PFSK-1 (cell line): Measurements from ENCODE around the gene NCOR2.

Experiments
- FOXP2 ChIP-seq: optimal IDR thresholded peaks from 2 replicates; pipeline ENCODE3; 2011; ENCODE audit warnings: borderline replicate concordance, control low read depth, inconsistent platforms; ENCODE audit not compliant: insufficient read depth; ENCODE audit errors: extremely low read length, extremely low read depth
- POLR2AphosphoS5 ChIP-seq: IDR thresholded peaks from 2 replicates; pipeline ENCODE4 v1.6.1; 2012; ENCODE audit warnings: low read depth, mild to moderate bottlenecking, control low read depth, low read length, moderate library complexity
- SIN3A ChIP-seq: IDR thresholded peaks from 2 replicates; pipeline ENCODE4 v1.6.1; 2012; ENCODE audit warnings: mild to moderate bottlenecking, low read length, moderate library complexity, borderline replicate concordance; ENCODE audit not compliant: insufficient read depth
- TAF1 ChIP-seq: IDR thresholded peaks from 2 replicates; pipeline ENCODE4 v1.6.1; 2012; ENCODE audit warnings: low read length, control low read depth, borderline replicate concordance; ENCODE audit not compliant: insufficient read depth
- TF ChIP-seq, protein P1 (sequence below), 2 experiments: IDR thresholded peaks; 2 replicates each; pipeline versions ENCODE4 v1.6.1 to v1.8.0; 2011 to 2012; ENCODE audit warnings: low read depth in 2 of 2, low read length in 2 of 2, control low read depth in 1 of 2, inconsistent platforms in 1 of 2, mild to moderate bottlenecking in 1 of 2, moderate library complexity in 1 of 2; ENCODE audit not compliant: insufficient read depth in 1 of 2

The NCOR2 gene

GRCh38 chr12:124612410-124612680 is 44.9 kb upstream of the NCOR2 start:
- TF ChIP-seq, protein P1, sequence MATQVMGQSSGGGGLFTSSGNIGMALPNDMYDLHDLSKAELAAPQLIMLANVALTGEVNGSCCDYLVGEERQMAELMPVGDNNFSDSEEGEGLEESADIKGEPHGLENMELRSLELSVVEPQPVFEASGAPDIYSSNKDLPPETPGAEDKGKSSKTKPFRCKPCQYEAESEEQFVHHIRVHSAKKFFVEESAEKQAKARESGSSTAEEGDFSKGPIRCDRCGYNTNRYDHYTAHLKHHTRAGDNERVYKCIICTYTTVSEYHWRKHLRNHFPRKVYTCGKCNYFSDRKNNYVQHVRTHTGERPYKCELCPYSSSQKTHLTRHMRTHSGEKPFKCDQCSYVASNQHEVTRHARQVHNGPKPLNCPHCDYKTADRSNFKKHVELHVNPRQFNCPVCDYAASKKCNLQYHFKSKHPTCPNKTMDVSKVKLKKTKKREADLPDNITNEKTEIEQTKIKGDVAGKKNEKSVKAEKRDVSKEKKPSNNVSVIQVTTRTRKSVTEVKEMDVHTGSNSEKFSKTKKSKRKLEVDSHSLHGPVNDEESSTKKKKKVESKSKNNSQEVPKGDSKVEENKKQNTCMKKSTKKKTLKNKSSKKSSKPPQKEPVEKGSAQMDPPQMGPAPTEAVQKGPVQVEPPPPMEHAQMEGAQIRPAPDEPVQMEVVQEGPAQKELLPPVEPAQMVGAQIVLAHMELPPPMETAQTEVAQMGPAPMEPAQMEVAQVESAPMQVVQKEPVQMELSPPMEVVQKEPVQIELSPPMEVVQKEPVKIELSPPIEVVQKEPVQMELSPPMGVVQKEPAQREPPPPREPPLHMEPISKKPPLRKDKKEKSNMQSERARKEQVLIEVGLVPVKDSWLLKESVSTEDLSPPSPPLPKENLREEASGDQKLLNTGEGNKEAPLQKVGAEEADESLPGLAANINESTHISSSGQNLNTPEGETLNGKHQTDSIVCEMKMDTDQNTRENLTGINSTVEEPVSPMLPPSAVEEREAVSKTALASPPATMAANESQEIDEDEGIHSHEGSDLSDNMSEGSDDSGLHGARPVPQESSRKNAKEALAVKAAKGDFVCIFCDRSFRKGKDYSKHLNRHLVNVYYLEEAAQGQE (IDR thresholded peaks at IDR 0.05; ENCODE audit: insufficient read depth in 1 of 2, low read depth in 2 of 2, low read length in 2 of 2): no peak
- TF ChIP-seq TAF1 (no peak), SIN3A (no peak), POLR2AphosphoS5 (no peak), FOXP2 (no peak)

DNA sequence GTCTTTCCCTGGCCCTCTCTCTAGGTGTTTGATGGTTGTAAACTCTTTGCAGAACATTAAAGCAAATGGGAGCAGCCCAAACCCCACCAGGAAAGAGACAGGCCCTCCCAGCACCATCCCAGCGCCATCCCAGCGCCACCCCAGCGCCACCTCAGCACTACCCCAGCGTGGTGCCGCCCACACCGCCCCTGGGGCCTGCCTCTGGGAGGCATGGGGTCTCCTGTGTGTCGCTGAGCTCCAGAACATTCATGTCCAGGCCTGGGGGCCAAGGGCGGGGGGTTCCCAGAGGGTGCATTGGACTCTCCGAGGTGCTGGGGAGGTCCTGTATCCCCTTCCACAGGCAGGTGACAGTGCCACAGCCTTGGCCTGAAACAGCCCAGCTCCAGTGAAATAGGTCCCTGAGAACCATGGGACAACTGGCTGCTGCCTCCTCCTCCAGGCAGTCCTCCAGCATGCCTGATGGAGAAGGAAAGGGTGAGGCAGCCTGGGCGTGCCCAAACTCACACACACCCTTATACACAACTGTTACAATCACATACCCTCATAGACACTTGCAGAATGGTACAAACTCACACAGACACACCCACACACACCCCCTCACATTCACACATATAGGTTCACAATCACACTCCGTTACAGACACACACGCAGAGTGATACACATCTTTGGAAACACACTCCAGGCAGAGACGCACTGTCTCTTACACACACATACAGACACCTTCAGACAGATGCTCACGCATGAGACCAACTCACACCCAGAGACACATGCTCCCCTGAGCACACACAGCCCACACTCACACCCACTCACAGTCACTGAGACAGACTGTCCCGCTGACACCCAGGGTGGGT is 44.4 kb upstream of the NCOR2 start:
- TF ChIP-seq POLR2AphosphoS5 (no peak), TAF1 (no peak), SIN3A (no peak)
- TF ChIP-seq, protein P1 (IDR thresholded peaks at IDR 0.05; ENCODE audit: insufficient read depth in 1 of 2, low read depth in 2 of 2, low read length in 2 of 2): no peak

- TF ChIP-seq, protein P1 (IDR thresholded peaks at IDR 0.05; ENCODE audit: insufficient read depth in 1 of 2, low read depth in 2 of 2, low read length in 2 of 2): no peak
- no peak for TF ChIP-seq FOXP2
- TF ChIP-seq TAF1: no peak
- no peak for TF ChIP-seq POLR2AphosphoS5
- no peak for TF ChIP-seq SIN3A
Observed at GRCh38 chr12:124610629-124611558, 43.5 kb upstream of the NCOR2 start.

DNA sequence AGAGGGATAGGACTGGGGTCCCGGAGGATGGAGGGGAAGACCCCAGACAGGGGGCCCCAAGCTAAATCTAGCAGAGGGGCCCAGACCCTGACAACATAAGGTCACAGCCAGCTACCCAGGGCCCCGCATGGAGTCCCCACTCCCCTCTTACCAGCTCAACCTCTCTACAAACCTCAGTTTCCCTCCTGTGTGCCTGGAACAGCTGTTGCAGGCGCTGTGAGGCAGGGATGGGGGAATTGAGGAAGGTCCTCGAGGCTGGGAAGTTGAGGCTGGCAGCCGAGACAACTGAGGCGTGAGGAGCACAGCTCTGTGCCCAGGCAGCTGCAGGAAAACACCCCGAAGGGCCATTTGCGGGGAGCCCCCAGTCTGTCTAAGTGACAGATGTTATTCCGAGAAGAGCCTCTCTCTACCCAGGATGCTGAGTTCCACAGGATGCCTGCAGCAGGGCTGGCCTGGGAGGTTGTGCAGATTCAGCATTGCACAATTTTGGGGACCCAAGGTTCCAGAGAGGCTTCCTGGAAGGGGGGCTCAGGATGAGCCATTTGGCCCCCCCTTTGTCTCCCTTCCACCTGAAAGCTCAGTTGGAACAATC is 42.7 kb upstream of the NCOR2 start:
- no peak for TF ChIP-seq FOXP2
- no peak for TF ChIP-seq SIN3A
- no peak for TF ChIP-seq TAF1
- TF ChIP-seq, protein P1 (IDR thresholded peaks at IDR 0.05; ENCODE audit: insufficient read depth in 1 of 2, low read depth in 2 of 2, low read length in 2 of 2): no peak
- no peak for TF ChIP-seq POLR2AphosphoS5
